NOMO-1 (cell line): ENCODE results near the gene NAGPA.
"Not testable (repeated sequence)": the region's sequence is repeated elsewhere in the genome, so short reads cannot be mapped to it uniquely, and the experiment has no call there.

Experiments used
- DNase-seq, 2 experiments: peaks; one replicate each; lab custom pipeline; 2025; ENCODE audit not compliant: unreplicated experiment in 2 of 2; lab: John Stamatoyannopoulos, UW

Gene NAGPA

DNA sequence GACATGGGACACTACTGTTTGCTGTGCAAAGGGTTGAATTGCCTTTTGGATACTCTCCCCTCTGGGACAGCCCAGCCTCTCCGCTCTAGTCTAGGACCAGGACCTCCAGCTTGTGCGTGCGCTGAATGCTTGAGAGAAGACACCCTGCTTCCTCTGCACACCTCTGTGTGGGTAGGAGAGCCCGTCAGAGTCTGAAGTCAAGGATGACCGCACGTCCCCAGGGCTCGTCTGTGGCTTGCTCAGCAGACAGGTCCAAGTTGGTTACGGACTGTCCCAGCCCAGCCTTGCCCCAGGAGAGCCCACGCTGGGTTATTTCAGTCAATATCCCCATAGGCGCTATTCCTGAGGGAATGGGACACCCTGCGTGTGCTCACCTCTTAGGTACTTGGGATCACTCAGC, 28.3 kb upstream of the NAGPA start:
- DNase-seq: no peak

GRCh38 chr16:5060073-5060641, 26.4 kb upstream of the NAGPA start:
- DNase-seq: no peak

GRCh38 chr16:5059386-5060072, 25.8 kb upstream of the NAGPA start:
- DNase-seq: no peak

DNA sequence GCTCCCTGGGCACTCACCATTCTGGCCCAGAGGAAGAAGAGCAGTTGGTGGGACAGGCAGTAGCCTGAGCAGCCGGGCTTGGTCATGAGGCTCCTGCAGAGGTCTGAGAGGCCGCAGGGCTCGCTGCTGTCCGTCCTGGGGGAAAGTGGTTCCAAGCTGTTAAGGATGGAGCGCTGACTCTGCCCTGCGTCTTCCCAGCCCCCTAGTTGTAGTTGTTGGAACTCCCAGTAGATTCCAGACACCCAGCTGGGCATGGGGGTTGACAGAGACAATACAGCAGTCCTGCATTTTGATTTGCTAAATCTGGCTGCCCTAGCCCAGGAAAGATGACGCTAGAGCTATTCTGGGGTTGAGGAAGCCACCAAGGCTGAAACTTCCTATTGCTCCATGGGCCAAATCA, 24.7 kb upstream of the NAGPA start:
- DNase-seq: no peak

- DNase-seq: peak; percentile 19 to 42
These were observed 22.6 kb upstream of the NAGPA start for GRCh38 chr16:5056352-5056751.

GRCh38 chr16:5054876-5055865, 21.4 kb upstream of the NAGPA start:
- no peak for DNase-seq

DNA sequence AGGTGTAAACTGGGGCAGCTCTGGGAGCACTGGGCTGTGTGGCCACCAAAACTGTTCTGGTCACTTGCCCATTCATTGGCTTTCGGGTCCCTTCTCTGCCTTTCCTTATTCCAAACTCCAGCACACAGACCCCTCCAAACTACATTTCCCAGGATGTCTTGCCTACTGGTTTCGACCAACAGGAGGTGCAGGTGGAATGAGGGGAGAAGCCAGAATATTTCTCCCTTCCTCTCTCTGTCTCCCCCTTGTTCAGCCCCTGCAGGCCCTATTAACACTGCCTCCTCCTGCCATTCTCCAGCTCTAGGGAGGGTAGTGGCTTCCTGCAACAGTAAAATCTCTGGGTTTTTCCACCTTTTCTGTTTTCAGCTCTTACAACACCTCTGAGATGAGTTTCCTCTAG, 13.2 kb upstream of the NAGPA start:
- DNase-seq: no peak

GRCh38 chr16:5045499-5046115, 11.9 kb upstream of the NAGPA start:
- no peak for DNase-seq

- not testable (repeated sequence) for DNase-seq
These were observed 10.8 kb upstream of the NAGPA start for GRCh38 chr16:5044581-5044980.

- no peak for DNase-seq
These were observed 10.3 kb upstream of the NAGPA start for GRCh38 chr16:5044011-5044540.

DNA sequence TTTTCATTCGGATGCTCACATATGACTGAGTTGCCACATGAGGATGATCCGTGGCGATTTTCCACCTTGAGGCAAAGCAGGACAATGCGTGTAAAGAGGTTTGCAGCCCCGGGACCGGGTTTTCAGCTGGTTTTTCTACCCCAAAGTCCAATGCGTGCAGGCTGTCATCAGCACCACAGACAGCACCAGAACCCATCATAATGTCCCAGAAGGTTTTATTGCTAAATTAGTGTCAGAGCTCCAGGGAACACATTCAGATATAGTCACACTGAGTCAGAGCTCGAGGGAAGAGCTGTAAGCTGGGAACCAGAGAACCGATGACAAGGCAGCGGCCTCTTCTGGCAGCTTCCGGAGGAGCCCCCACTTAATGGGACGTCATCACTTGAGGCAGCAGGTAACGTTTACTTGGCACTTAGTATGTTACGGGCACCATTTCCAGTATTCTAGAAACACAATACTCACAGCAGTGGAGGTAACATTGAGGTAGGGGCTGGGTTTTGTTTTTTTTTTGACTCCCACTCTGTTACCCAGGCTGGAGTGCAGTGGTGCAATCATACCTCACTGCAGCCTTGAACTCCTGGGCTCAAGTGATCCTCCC, 8.9 kb upstream of the NAGPA start:
- DNase-seq: no peak

- no peak for DNase-seq
These were observed 7.9 kb upstream of the NAGPA start for GRCh38 chr16:5041600-5042133.

DNA sequence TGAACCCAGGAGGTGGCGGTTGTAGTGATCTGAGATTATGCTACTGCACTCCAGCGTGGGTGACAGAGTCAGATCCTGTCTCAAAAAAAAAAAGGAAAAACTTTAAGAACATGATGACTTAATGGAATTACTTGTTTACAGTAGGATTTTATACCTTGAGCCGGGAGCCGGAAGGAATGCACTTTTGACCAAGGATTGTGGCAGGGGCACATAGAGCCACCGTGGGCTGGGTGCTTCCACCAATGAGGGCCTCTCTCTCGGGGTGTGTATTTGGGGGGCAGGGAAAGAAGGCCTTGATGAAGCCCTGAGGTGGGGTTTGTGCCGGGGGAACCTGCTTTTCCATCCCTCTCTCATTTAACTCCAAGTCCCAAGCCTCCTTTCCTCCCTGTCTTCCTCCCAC, 6.7 kb upstream of the NAGPA start:
- no peak for DNase-seq

DNA sequence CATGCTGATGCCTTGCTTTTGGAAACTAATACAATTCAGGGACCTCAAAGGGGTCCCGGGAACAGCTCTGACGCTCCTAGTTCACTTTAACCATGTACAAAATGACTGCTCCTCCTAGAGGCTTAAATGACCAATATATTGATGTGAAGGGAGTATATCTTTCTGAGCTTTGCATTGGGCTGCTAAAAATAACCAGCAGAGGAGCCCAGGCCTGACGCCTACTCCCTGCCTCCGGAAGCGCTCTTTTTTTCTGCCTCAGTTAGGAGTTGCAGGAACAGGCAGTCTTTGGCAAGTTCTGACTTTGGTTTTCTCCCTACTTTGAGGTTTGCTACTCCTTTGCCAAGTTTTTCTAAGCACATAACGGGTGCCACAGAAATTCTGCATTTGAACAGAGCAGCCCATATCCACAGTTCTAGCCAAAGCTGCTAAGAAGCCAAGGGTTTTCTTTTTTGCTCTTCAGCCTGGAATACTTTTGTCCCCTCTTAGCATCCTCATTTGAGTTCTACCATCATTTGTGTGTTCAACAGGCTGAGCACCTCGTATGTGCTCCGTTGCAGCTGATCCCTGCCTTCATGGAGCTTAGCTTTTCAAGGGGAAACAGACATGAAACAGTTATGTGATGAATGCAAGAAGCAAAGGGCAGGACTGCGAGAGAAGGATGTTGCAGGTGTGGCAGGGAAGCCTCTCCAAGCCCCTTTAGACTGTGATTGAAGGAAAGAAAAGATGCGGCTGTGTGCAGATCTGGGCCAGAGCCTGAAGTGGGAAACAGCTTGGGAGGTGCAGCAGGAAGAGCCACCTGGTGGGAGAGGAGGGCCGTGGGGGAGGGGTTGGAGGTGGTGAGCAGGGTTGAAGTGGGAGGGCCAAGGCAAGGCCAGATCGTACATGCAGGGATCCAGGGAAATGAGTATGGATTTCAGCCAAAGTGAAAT, 2.8 kb upstream of the NAGPA start:
- no peak for DNase-seq

GRCh38 chr16:5035909-5036227, 2.1 kb upstream of the NAGPA start:
- DNase-seq: no peak

GRCh38 chr16:5034167-5034523, 410 bp upstream of the NAGPA start:
- DNase-seq: no peak

DNA sequence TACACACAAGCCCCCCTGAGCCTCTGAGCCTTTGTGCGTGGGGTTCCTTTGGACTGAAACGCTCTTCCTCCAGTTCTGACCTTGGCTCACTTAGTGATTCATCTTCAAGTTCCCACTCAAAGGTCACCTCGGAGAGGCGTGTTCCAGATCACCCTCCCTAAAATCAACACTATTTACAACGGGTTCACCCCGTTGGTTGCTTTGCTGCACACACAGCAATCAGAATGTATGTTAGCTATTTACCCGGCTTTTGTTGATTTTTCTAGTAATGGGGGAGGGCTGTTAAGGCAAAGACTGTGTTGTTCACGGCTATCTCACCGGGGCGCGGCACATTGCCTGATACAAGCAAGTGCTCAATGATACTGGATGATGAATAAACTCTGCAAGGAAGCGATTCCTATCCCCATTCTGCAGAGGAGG, 977 bp downstream of the NAGPA start:
- DNase-seq: no peak

- DNase-seq: no peak
These were observed 2.1 kb downstream of the NAGPA start for GRCh38 chr16:5031601-5032000.

GRCh38 chr16:5030251-5030870, 3.4 kb downstream of the NAGPA start:
- no peak for DNase-seq
